ENCODE results near the gene FBXO44. TPM values are rescaled to one million over a fixed set of nuclear protein-coding genes. Genes with fewer than 3 reads are reported as not detected.

The FBXO44 gene
- total and polyA plus RNA-seq, 2 experiments from 2014 or later, result 22.0 to 30.8 TPM

DNA sequence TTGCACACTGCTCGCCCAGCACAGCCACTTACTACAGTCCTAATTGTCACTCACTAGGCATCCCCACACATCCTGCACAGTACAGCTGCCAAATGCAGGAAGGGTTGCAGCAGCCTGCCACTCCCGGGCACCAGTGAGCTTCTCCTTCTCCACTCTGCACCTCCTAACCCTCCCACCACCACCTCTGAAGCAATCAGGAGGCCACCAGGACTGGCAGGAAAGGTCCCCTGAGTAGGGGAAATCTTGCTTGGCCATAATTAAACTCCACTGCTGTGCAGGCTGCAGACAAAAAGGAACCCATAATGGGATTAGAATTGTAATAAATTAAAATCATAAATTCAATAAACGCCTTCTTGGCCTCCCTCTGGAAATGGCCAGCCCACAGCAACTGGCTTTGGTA is 32.3 kb upstream of the FBXO44 start:
- Mint-ChIP-seq H3K4me3 (no peak overlapping the region), H3K9me3 (no peaks in the 10 kb centered on the region), H3K27me3 (ENCODE audit: insufficient read depth, low read depth, poor library complexity) (peaks cover 8% of the 10 kb centered on the region), H3K27ac (no peak overlapping the region), H3K36me3 (ENCODE audit: low read depth) (no peaks in the 10 kb centered on the region), H3K4me1 (peaks cover 3% of the 10 kb centered on the region; the same call in 2 of the 3 replicates)
- ATAC-seq, result no peak
- Histone ChIP-seq H3K4me3 (no peak overlapping the region), H3K9me2 (ENCODE audit: insufficient read depth) (no peaks in the 10 kb centered on the region), H3K79me2 (replicated peaks; ENCODE audit: insufficient read depth) (no peaks in the 10 kb centered on the region), H4K20me1 (replicated peaks; ENCODE audit: insufficient read depth) (no peaks in the 10 kb centered on the region), H3F3A (replicated peaks; ENCODE audit: low read depth) (no peaks in the 10 kb centered on the region), H3K27me3 (ENCODE audit: insufficient read depth) (no peaks in the 10 kb centered on the region), H3K4me2 (no peak overlapping the region), H3K36me3 (ENCODE audit: insufficient read depth) (no peaks in the 10 kb centered on the region), H3K27ac (ENCODE audit: low read depth) (no peak overlapping the region), H2AFZ (no peak overlapping the region), H3K4me1 (ENCODE audit: insufficient read depth) (no peaks in the 10 kb centered on the region)
- DNase-seq (ENCODE audit: low spot score), result no peak
- no peak for TF ChIP-seq ZNF114 (CRISPR knock-in tag; IDR thresholded peaks at IDR 0.05)
- TF ChIP-seq CREB1 (CRISPR knock-in tag; IDR thresholded peaks at IDR 0.05; ENCODE audit: low read depth), result no peak
- TF ChIP-seq, protein P1, sequence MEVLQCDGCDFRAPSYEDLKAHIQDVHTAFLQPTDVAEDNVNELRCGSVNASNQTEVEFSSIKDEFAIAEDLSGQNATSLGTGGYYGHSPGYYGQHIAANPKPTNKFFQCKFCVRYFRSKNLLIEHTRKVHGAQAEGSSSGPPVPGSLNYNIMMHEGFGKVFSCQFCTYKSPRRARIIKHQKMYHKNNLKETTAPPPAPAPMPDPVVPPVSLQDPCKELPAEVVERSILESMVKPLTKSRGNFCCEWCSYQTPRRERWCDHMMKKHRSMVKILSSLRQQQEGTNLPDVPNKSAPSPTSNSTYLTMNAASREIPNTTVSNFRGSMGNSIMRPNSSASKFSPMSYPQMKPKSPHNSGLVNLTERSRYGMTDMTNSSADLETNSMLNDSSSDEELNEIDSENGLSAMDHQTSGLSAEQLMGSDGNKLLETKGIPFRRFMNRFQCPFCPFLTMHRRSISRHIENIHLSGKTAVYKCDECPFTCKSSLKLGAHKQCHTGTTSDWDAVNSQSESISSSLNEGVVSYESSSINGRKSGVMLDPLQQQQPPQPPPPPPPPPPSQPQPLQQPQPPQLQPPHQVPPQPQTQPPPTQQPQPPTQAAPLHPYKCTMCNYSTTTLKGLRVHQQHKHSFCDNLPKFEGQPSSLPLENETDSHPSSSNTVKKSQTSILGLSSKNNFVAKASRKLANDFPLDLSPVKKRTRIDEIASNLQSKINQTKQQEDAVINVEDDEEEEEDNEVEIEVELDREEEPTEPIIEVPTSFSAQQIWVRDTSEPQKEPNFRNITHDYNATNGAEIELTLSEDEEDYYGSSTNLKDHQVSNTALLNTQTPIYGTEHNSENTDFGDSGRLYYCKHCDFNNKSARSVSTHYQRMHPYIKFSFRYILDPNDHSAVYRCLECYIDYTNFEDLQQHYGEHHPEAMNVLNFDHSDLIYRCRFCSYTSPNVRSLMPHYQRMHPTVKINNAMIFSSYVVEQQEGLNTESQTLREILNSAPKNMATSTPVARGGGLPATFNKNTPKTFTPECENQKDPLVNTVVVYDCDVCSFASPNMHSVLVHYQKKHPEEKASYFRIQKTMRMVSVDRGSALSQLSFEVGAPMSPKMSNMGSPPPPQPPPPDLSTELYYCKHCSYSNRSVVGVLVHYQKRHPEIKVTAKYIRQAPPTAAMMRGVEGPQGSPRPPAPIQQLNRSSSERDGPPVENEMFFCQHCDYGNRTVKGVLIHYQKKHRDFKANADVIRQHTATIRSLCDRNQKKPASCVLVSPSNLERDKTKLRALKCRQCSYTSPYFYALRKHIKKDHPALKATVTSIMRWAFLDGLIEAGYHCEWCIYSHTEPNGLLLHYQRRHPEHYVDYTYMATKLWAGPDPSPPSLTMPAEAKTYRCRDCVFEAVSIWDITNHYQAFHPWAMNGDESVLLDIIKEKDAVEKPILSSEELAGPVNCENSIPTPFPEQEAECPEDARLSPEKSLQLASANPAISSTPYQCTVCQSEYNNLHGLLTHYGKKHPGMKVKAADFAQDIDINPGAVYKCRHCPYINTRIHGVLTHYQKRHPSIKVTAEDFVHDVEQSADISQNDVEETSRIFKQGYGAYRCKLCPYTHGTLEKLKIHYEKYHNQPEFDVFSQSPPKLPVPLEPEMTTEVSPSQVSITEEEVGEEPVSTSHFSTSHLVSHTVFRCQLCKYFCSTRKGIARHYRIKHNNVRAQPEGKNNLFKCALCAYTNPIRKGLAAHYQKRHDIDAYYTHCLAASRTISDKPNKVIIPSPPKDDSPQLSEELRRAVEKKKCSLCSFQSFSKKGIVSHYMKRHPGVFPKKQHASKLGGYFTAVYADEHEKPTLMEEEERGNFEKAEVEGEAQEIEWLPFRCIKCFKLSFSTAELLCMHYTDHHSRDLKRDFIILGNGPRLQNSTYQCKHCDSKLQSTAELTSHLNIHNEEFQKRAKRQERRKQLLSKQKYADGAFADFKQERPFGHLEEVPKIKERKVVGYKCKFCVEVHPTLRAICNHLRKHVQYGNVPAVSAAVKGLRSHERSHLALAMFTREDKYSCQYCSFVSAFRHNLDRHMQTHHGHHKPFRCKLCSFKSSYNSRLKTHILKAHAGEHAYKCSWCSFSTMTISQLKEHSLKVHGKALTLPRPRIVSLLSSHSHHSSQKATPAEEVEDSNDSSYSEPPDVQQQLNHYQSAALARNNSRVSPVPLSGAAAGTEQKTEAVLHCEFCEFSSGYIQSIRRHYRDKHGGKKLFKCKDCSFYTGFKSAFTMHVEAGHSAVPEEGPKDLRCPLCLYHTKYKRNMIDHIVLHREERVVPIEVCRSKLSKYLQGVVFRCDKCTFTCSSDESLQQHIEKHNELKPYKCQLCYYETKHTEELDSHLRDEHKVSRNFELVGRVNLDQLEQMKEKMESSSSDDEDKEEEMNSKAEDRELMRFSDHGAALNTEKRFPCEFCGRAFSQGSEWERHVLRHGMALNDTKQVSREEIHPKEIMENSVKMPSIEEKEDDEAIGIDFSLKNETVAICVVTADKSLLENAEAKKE (CRISPR knock-in tag; IDR thresholded peaks at IDR 0.05), result no peak
- TF ChIP-seq, protein P2, sequence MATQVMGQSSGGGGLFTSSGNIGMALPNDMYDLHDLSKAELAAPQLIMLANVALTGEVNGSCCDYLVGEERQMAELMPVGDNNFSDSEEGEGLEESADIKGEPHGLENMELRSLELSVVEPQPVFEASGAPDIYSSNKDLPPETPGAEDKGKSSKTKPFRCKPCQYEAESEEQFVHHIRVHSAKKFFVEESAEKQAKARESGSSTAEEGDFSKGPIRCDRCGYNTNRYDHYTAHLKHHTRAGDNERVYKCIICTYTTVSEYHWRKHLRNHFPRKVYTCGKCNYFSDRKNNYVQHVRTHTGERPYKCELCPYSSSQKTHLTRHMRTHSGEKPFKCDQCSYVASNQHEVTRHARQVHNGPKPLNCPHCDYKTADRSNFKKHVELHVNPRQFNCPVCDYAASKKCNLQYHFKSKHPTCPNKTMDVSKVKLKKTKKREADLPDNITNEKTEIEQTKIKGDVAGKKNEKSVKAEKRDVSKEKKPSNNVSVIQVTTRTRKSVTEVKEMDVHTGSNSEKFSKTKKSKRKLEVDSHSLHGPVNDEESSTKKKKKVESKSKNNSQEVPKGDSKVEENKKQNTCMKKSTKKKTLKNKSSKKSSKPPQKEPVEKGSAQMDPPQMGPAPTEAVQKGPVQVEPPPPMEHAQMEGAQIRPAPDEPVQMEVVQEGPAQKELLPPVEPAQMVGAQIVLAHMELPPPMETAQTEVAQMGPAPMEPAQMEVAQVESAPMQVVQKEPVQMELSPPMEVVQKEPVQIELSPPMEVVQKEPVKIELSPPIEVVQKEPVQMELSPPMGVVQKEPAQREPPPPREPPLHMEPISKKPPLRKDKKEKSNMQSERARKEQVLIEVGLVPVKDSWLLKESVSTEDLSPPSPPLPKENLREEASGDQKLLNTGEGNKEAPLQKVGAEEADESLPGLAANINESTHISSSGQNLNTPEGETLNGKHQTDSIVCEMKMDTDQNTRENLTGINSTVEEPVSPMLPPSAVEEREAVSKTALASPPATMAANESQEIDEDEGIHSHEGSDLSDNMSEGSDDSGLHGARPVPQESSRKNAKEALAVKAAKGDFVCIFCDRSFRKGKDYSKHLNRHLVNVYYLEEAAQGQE (IDR thresholded peaks at IDR 0.05; ENCODE audit: unreplicated experiment), result no peak

All from GM23338 (cell line).